HEK293 (cell line): Measurements from ENCODE around the gene FOXA2.

ENCODE experiments used
- CTCF ChIA-PET: fragments of 350-600 bp; formaldehyde crosslinking; extraction: SDS; loops from one replicate; lab custom pipeline; 2021; ENCODE audit warnings: antibody characterized with exemption; lab: Yijun Ruan, JAX
- POLR2A ChIA-PET: fragments of 300-600 bp; formaldehyde crosslinking; extraction: SDS; loops from one replicate; lab custom pipeline; 2020; ENCODE audit warnings: antibody characterized with exemption, inconsistent platforms; lab: Yijun Ruan, JAX
- H3K27ac ChIP-seq: fragments of 200-500 bp; sonication (Bioruptor generic); 2 replicates; pipeline ENCODE4 v1.5.1; 2014; ENCODE audit warnings: low read depth, low read length, control low read depth, inconsistent platforms; ENCODE audit errors: extremely low read depth
- H3K36me3 ChIP-seq, 2 experiments: fragments of 200-500 bp in 1 of 2; sonication (Bioruptor generic) in 1 of 2; 1 replicate in 1 of 2; 2 replicates in 1 of 2; pipeline ENCODE4 v1.5.1; 2014 to 2017; ENCODE audit warnings: inconsistent platforms in 2 of 2, low read length in 2 of 2; ENCODE audit not compliant: control insufficient read depth in 2 of 2, insufficient read depth in 1 of 2
- H3K4me1 ChIP-seq: fragments of 200-500 bp; sonication (Bioruptor generic); 2 replicates; pipeline ENCODE4 v1.5.1; 2014; ENCODE audit warnings: mild to moderate bottlenecking, low read length, inconsistent platforms; ENCODE audit not compliant: control insufficient read depth, insufficient read depth
- H3K4me3 ChIP-seq: 2 replicates; pipeline ENCODE4 v1.5.1; 2011; ENCODE audit warnings: low read depth, mild to moderate bottlenecking, control low read depth, low read length, moderate library complexity
- H3K9me3 ChIP-seq: fragments of 200-500 bp; sonication (Bioruptor generic); 2 replicates; pipeline ENCODE4 v1.5.1; 2014; ENCODE audit warnings: low read depth, low read length, inconsistent platforms; ENCODE audit not compliant: control insufficient read depth, insufficient read depth
- ATF2 ChIP-seq: fragments of 450-650 bp; formaldehyde crosslinking; IDR thresholded peaks from 2 replicates; pipeline ENCODE4 v1.5.1; 2016; ENCODE audit warnings: missing biosample characterization, missing genetic modification characterization, low read depth
- EGR2 ChIP-seq: fragments of 450-650 bp; formaldehyde crosslinking; IDR thresholded peaks from 2 replicates; pipeline ENCODE4 v1.5.1; 2016; ENCODE audit warnings: low read depth, missing biosample characterization, missing genetic modification characterization
- GLIS2 ChIP-seq: fragments of 450-650 bp; formaldehyde crosslinking; IDR thresholded peaks from 2 replicates; pipeline ENCODE4 v1.5.1; 2016; ENCODE audit warnings: missing biosample characterization, missing genetic modification characterization
- HOXC10 ChIP-seq: sonication (generic); formaldehyde crosslinking; IDR thresholded peaks from 2 replicates; pipeline ENCODE4 v1.8.1; 2023; ENCODE audit warnings: mild to moderate bottlenecking, missing genetic modification reagents
- INSM2 ChIP-seq: fragments of 450-650 bp; formaldehyde crosslinking; IDR thresholded peaks from 2 replicates; pipeline ENCODE4 v1.5.1; 2016; ENCODE audit warnings: missing biosample characterization, missing genetic modification characterization
- MZF1 ChIP-seq: fragments of 450-650 bp; formaldehyde crosslinking; IDR thresholded peaks from 2 replicates; pipeline ENCODE4 v1.5.1; 2017; ENCODE audit warnings: missing biosample characterization, missing genetic modification characterization, borderline replicate concordance
- PRDM6 ChIP-seq: fragments of 450-650 bp; formaldehyde crosslinking; IDR thresholded peaks from 2 replicates; pipeline ENCODE4 v1.5.1; 2017; ENCODE audit warnings: missing biosample characterization, missing genetic modification characterization
- RBAK ChIP-seq: fragments of 450-650 bp; formaldehyde crosslinking; IDR thresholded peaks from 2 replicates; pipeline ENCODE4 v1.5.1; 2016; ENCODE audit warnings: missing biosample characterization, missing genetic modification characterization
- ZBTB48 ChIP-seq: fragments of 450-650 bp; formaldehyde crosslinking; IDR thresholded peaks from 2 replicates; pipeline ENCODE4 v1.5.1; 2016; ENCODE audit warnings: missing biosample characterization, missing genetic modification characterization
- ZFP69B ChIP-seq: fragments of 450-650 bp; formaldehyde crosslinking; IDR thresholded peaks from 2 replicates; pipeline ENCODE4 v1.5.1; 2016; ENCODE audit warnings: missing biosample characterization, missing genetic modification characterization
- ZNF10 ChIP-seq: fragments of 450-650 bp; formaldehyde crosslinking; IDR thresholded peaks from 2 replicates; pipeline ENCODE4 v1.5.1; 2017; ENCODE audit warnings: missing biosample characterization, missing genetic modification characterization
- ZNF175 ChIP-seq: fragments of 450-650 bp; formaldehyde crosslinking; IDR thresholded peaks from 2 replicates; pipeline ENCODE4 v1.5.1; 2016; ENCODE audit warnings: missing biosample characterization, missing genetic modification characterization
- ZNF2 ChIP-seq: fragments of 450-650 bp; formaldehyde crosslinking; IDR thresholded peaks from 2 replicates; pipeline ENCODE4 v1.5.1; 2016; ENCODE audit warnings: missing biosample characterization, missing genetic modification characterization
- ZNF23 ChIP-seq: fragments of 450-650 bp; formaldehyde crosslinking; IDR thresholded peaks from 2 replicates; pipeline ENCODE4 v1.5.1; 2016; ENCODE audit warnings: missing biosample characterization, missing genetic modification characterization, borderline replicate concordance
- ZNF280D ChIP-seq: fragments of 450-650 bp; formaldehyde crosslinking; IDR thresholded peaks from 2 replicates; pipeline ENCODE4 v1.5.1; 2016; ENCODE audit warnings: missing biosample characterization, missing genetic modification characterization
- ZNF292 ChIP-seq: fragments of 450-650 bp; formaldehyde crosslinking; IDR thresholded peaks from 2 replicates; pipeline ENCODE4 v1.5.1; 2016; ENCODE audit warnings: low read depth, missing biosample characterization, missing genetic modification characterization, borderline replicate concordance
- ZNF335 ChIP-seq: fragments of 450-650 bp; formaldehyde crosslinking; conservative IDR thresholded peaks from 2 replicates; pipeline ENCODE4 v1.5.1; 2016; ENCODE audit warnings: missing biosample characterization, missing genetic modification characterization
- ZNF548 ChIP-seq: fragments of 450-650 bp; formaldehyde crosslinking; IDR thresholded peaks from 2 replicates; pipeline ENCODE4 v1.5.1; 2016; ENCODE audit warnings: missing biosample characterization, missing genetic modification characterization
- ZNF654 ChIP-seq: fragments of 450-650 bp; formaldehyde crosslinking; IDR thresholded peaks from 2 replicates; pipeline ENCODE4 v1.5.1; 2016; ENCODE audit warnings: low read depth, missing biosample characterization, missing genetic modification characterization
- ZNF76 ChIP-seq: fragments of 450-650 bp; formaldehyde crosslinking; IDR thresholded peaks from 2 replicates; pipeline ENCODE4; 2016; ENCODE audit warnings: low read depth, missing biosample characterization, missing genetic modification characterization, borderline replicate concordance
- ZNF776 ChIP-seq: fragments of 450-650 bp; formaldehyde crosslinking; IDR thresholded peaks from 2 replicates; pipeline ENCODE4 v1.5.0; 2017; ENCODE audit warnings: missing biosample characterization, missing genetic modification characterization, borderline replicate concordance
- ZNF785 ChIP-seq: fragments of 450-650 bp; formaldehyde crosslinking; IDR thresholded peaks from 2 replicates; pipeline ENCODE4 v1.5.1; 2016; ENCODE audit warnings: missing biosample characterization, missing genetic modification characterization
- ZNF843 ChIP-seq: fragments of 450-650 bp; formaldehyde crosslinking; IDR thresholded peaks from 2 replicates; pipeline ENCODE4 v1.5.1; 2016; ENCODE audit warnings: missing biosample characterization, missing genetic modification characterization

FOXA2 gene

GRCh38 chr20:22560817-22561216, 23.6 kb downstream of the FOXA2 start:
- ChIA-PET POLR2A (no interaction called here), CTCF (interaction anchor here (0.6 kb wide), 1 partner anchor 9 kb away, joined by 3 read pairs; no protein-coding TSS in a partner anchor)
- H3K27ac ChIP-seq: no peak overlapping the region
- H3K4me1 ChIP-seq: no peaks in the 10 kb centered on the region
- no peaks in the 10 kb centered on the region for H3K36me3 ChIP-seq
- TF ChIP-seq HOXC10 (CRISPR knock-in tag): no peak
- no peak for TF ChIP-seq ZNF2 (tag by site-specific recombination)
- TF ChIP-seq INSM2: no peak
- TF ChIP-seq ZFP69B (tag by site-specific recombination): no peak
- TF ChIP-seq ZNF76 (tag by site-specific recombination): no peak
- TF ChIP-seq EGR2: no peak
- no peak for TF ChIP-seq RBAK (tag by site-specific recombination)
- no peak for TF ChIP-seq PRDM6 (tag by site-specific recombination)
- no peak for TF ChIP-seq MZF1 (tag by site-specific recombination)
- no peak for TF ChIP-seq ZNF843 (tag by site-specific recombination)
- no peak for TF ChIP-seq ZBTB48 (tag by site-specific recombination)
- TF ChIP-seq GLIS2 (tag by site-specific recombination): no peak
- H3K4me3 ChIP-seq: no peak overlapping the region
- no peaks in the 10 kb centered on the region for H3K9me3 ChIP-seq

- H3K4me3 ChIP-seq: no peak overlapping the region
- TF ChIP-seq ZNF23 (tag by site-specific recombination) (no peak), ZNF776 (tag by site-specific recombination) (no peak), ZNF335 (no peak), ZNF548 (tag by site-specific recombination) (no peak), ZNF175 (tag by site-specific recombination) (no peak), ZNF280D (no peak), ZNF10 (no peak), ZNF292 (tag by site-specific recombination) (no peak), ZNF654 (tag by site-specific recombination) (no peak), ATF2 (tag by site-specific recombination) (no peak), ZNF785 (tag by site-specific recombination) (no peak)
- TF ChIP-seq, all 188 proteins: peak for 0
- no peak overlapping the region for H3K27ac ChIP-seq
- ChIA-PET CTCF (interaction anchor here (0.5 kb wide), 1 partner anchor 1813 kb away, joined by 3 read pairs; no protein-coding TSS in a partner anchor), POLR2A (no interaction called here)
- no peaks in the 10 kb centered on the region for H3K36me3 ChIP-seq
- H3K4me1 ChIP-seq: no peaks in the 10 kb centered on the region; the same call in 1 of the 2 replicates
- H3K9me3 ChIP-seq: no peaks in the 10 kb centered on the region
These were observed 24.6 kb downstream of the FOXA2 start for GRCh38 chr20:22559711-22560318.
